Myocyte (in vitro differentiated cells): ENCODE data around the gene KLHL5. TPM values are rescaled to one million over a fixed set of nuclear protein-coding genes. Genes with fewer than 3 reads are reported as not detected.
"Not testable (repeated sequence)": the region's sequence is repeated elsewhere in the genome, so short reads cannot be mapped to it uniquely, and the experiment has no call there.

Experiments
- DNase-seq: peaks from one replicate; pipeline ENCODE4 v3.0.0-alpha.2; 2012; ENCODE audit warnings: low read depth
- polyA plus RNA-seq: library from polyadenylated mRNA; unstranded; fragments of >200 nt; gene quantifications from one replicate; pipeline ENCODE4 v1.2.1, GENCODE V29; 2012; ENCODE audit warnings: missing spikeins
- total RNA-seq: library from RNA; depleted of rRNA; stranded (reverse); fragments of >200 nt; gene quantifications from 2 replicates; pipeline ENCODE4 v1.2.3, GENCODE V29; 2014

KLHL5 gene
- 51.2 and 53.6 TPM in 2 replicates for total RNA-seq
- 38.5 TPM for polyA plus RNA-seq

- no peak for DNase-seq
Measured at GRCh38 chr4:39062094-39062769, at the start of gene KLHL5. Gene KLHL5 (plus strand): TSS chr4:39062232. CDS start chr4:39062653, 421 bp downstream.

- DNase-seq: no peak
Measured at GRCh38 chr4:39014028-39014427, 48.0 kb upstream of the KLHL5 start.

- no peak for DNase-seq
Measured at GRCh38 chr4:39020130-39020529, 41.9 kb upstream of the KLHL5 start.

GRCh38 chr4:39021631-39022030 is 40.4 kb upstream of the KLHL5 start:
- DNase-seq: no peak

GRCh38 chr4:39022241-39022640 is 39.8 kb upstream of the KLHL5 start:
- no peak for DNase-seq

- DNase-seq: no peak
Measured at GRCh38 chr4:39023059-39023458, 39.0 kb upstream of the KLHL5 start.

GRCh38 chr4:39024311-39024865 is 37.6 kb upstream of the KLHL5 start:
- DNase-seq: no peak

- DNase-seq: no peak
Measured at GRCh38 chr4:39025552-39026085, 36.4 kb upstream of the KLHL5 start.

GRCh38 chr4:39026096-39026495 is 35.9 kb upstream of the KLHL5 start:
- DNase-seq: no peak

- DNase-seq: no peak
Measured at GRCh38 chr4:39029752-39030694, 32.0 kb upstream of the KLHL5 start.

- no peak for DNase-seq
Measured at GRCh38 chr4:39030725-39031124, 31.3 kb upstream of the KLHL5 start.

GRCh38 chr4:39031590-39032020 is 30.4 kb upstream of the KLHL5 start:
- DNase-seq: not testable (repeated sequence)

- DNase-seq: no peak
Measured at GRCh38 chr4:39032218-39033085, 29.6 kb upstream of the KLHL5 start, which contains the start of gene TMEM156. Gene TMEM156 (minus strand): TSS chr4:39032409. CDS start chr4:39032313, 96 bp downstream.

GRCh38 chr4:39036172-39036571 is 25.9 kb upstream of the KLHL5 start:
- DNase-seq: peak; percentile 77

- peak; percentile 65 for DNase-seq
Measured at GRCh38 chr4:39037491-39037825, 24.6 kb upstream of the KLHL5 start.

GRCh38 chr4:39037941-39038340 is 24.1 kb upstream of the KLHL5 start:
- no peak for DNase-seq

- no peak for DNase-seq
Measured at GRCh38 chr4:39039108-39039507, 22.9 kb upstream of the KLHL5 start.

GRCh38 chr4:39042366-39042765 is 19.7 kb upstream of the KLHL5 start:
- DNase-seq: no peak

- peak; percentile 34 for DNase-seq
Measured at GRCh38 chr4:39043058-39043860, 18.8 kb upstream of the KLHL5 start.

GRCh38 chr4:39043861-39044363 is 18.1 kb upstream of the KLHL5 start:
- peak; percentile 43 for DNase-seq
